Spleen (tissue), 7 donors: ENCODE measurements around the gene THOC5.

ENCODE experiments used
- CTCF ChIP-seq, 11 experiments: fragments of 200-600 bp in 7 of 11; fragments of 450-650 bp in 4 of 11; sonication (generic) in 4 of 11; IDR thresholded peaks in 8 of 11; conservative IDR thresholded peaks in 3 of 11; 1 replicate in 7 of 11; 2 replicates in 4 of 11; pipeline versions ENCODE4 v1.4.0 to v1.8.0; 2016 to 2021; ENCODE audit warnings: antibody characterized with exemption in 11 of 11, inconsistent platforms in 4 of 11, mild to moderate bottlenecking in 1 of 11
- POLR2A ChIP-seq, 3 donors: fragments of 450-650 bp; IDR thresholded peaks; one replicate each; pipeline ENCODE4 v1.5.1; 2017; ENCODE audit warnings: antibody characterized with exemption in 3 of 3, mild to moderate bottlenecking in 1 of 3
- POLR2AphosphoS5 ChIP-seq, 3 donors: sonication (generic); formaldehyde crosslinking; IDR thresholded peaks; one replicate each; pipeline ENCODE4 v1.5.1; 2017; ENCODE audit warnings: antibody characterized with exemption in 3 of 3
- donor health status: DM: no; HTN: no; CAD: no; lungs with moderate emphysema.
- donor health status: DM: no; HTN: no; CAD: no.
- donor health status: DM: no; HTN: no; CAD: no.

- no peak for TF ChIP-seq CTCF (IDR thresholded peaks at IDR 0.05 in 8 of 11, conservative IDR thresholded peaks at IDR 0.05 in 3 of 11)
- no peak for TF ChIP-seq POLR2AphosphoS5 (IDR thresholded peaks at IDR 0.05)
- TF ChIP-seq POLR2A (IDR thresholded peaks at IDR 0.05): no peak
Measured at GRCh38 chr22:29484642-29485041, 68.9 kb downstream of the THOC5 start.
